ENCODE measurements around the gene FZR1. TPM values are rescaled to one million over a fixed set of nuclear protein-coding genes. Genes with fewer than 3 reads are reported as not detected.

FZR1 gene
- total and polyA plus RNA-seq, 2 experiments from 2014 or later = 16.1 to 39.2 TPM

GRCh38 chr19:3465552-3465951 lies 40.6 kb upstream of the FZR1 start:
- H3K79me2 ChIP-seq (replicated peaks; ENCODE audit: insufficient read depth) = no peaks in the 10 kb centered on the region
- no peaks in the 10 kb centered on the region for H3K36me3 ChIP-seq (ENCODE audit: insufficient read depth)
- Mint-ChIP-seq H3K9me3 (peaks cover 29% of the 10 kb centered on the region), H3K4me3 (peak overlapping the region; percentile 63), H3K36me3 (ENCODE audit: low read depth) (peaks cover 11% of the 10 kb centered on the region; the same call in 2 of the 3 replicates), H3K27me3 (ENCODE audit: insufficient read depth, low read depth, poor library complexity) (peaks cover 51% of the 10 kb centered on the region), H3K4me1 (peaks cover 7% of the 10 kb centered on the region), H3K27ac (no peak overlapping the region)
- no peak overlapping the region for H2AFZ ChIP-seq
- H3F3A ChIP-seq (replicated peaks; ENCODE audit: low read depth) = peaks cover 6% of the 10 kb centered on the region; the same call in 1 of the 2 replicates
- H3K27ac ChIP-seq (ENCODE audit: low read depth) = no peak overlapping the region
- no peak overlapping the region for H3K4me3 ChIP-seq
- TF ChIP-seq CTCF (conservative IDR thresholded peaks at IDR 0.05; ENCODE audit: low read depth in 2 of 2) (0 out of 4 replicates have a peak, but pooled peaks of 1 of the 2 experiments have one; percentile 6), STAT1 (IDR thresholded peaks at IDR 0.05; ENCODE audit: unreplicated experiment) (no peak), EZH2 (IDR thresholded peaks at IDR 0.05; ENCODE audit: low read depth, unreplicated experiment) (no peak), EZH2phosphoT487 (IDR thresholded peaks at IDR 0.05; ENCODE audit: unreplicated experiment) (no peak)
- ATAC-seq (peak; percentile 36), DNase-seq (ENCODE audit: low spot score) (peak; percentile 52)
- peaks cover 5% of the 10 kb centered on the region for H4K20me1 ChIP-seq (replicated peaks; ENCODE audit: insufficient read depth)
- peaks cover 71% of the 10 kb centered on the region for H3K27me3 ChIP-seq (ENCODE audit: insufficient read depth)
- H3K4me1 ChIP-seq (ENCODE audit: insufficient read depth) = peaks cover 16% of the 10 kb centered on the region
- peak overlapping the region; percentile 69; the same call in 1 of the 2 replicates for H3K4me2 ChIP-seq
- H3K9me2 ChIP-seq (ENCODE audit: insufficient read depth) = no peaks in the 10 kb centered on the region

- H3K36me3 ChIP-seq (ENCODE audit: insufficient read depth) = no peaks in the 10 kb centered on the region
- ATAC-seq (no peak), DNase-seq (ENCODE audit: low spot score) (no peak)
- no peak overlapping the region for H3K4me3 ChIP-seq
- peaks cover 62% of the 10 kb centered on the region for H3K27me3 ChIP-seq (ENCODE audit: insufficient read depth)
- H3F3A ChIP-seq (replicated peaks; ENCODE audit: low read depth) = peaks cover 6% of the 10 kb centered on the region; the same call in 1 of the 2 replicates
- no peaks in the 10 kb centered on the region for H3K79me2 ChIP-seq (replicated peaks; ENCODE audit: insufficient read depth)
- H3K9me2 ChIP-seq (ENCODE audit: insufficient read depth) = no peaks in the 10 kb centered on the region
- no peak overlapping the region for H3K4me3 Mint-ChIP-seq
- no peak overlapping the region for H3K27ac ChIP-seq (ENCODE audit: low read depth)
- peaks cover 7% of the 10 kb centered on the region for H3K4me1 Mint-ChIP-seq
- H3K4me2 ChIP-seq = no peak overlapping the region
- H2AFZ ChIP-seq = no peak overlapping the region
- H3K27me3 Mint-ChIP-seq (ENCODE audit: insufficient read depth, low read depth, poor library complexity) = peaks cover 44% of the 10 kb centered on the region
- H3K36me3 Mint-ChIP-seq (ENCODE audit: low read depth) = peaks cover 11% of the 10 kb centered on the region; the same call in 2 of the 3 replicates
- peaks cover 16% of the 10 kb centered on the region for H3K4me1 ChIP-seq (ENCODE audit: insufficient read depth)
- H3K27ac Mint-ChIP-seq = no peak overlapping the region
- H4K20me1 ChIP-seq (replicated peaks; ENCODE audit: insufficient read depth) = no peaks in the 10 kb centered on the region
- peaks cover 29% of the 10 kb centered on the region for H3K9me3 Mint-ChIP-seq
- TF ChIP-seq NANOG (IDR thresholded peaks at IDR 0.05; ENCODE audit: borderline replicate concordance) = no peak
- no peak for TF ChIP-seq ZNF114 (CRISPR knock-in tag; IDR thresholded peaks at IDR 0.05)
- no peak for TF ChIP-seq CTCF (conservative IDR thresholded peaks at IDR 0.05; ENCODE audit: low read depth in 2 of 2)
- TF ChIP-seq JUNB (IDR thresholded peaks at IDR 0.05; ENCODE audit: unreplicated experiment) = no peak
- TF ChIP-seq CREB1 (CRISPR knock-in tag; IDR thresholded peaks at IDR 0.05; ENCODE audit: low read depth) = no peak
- no peak for TF ChIP-seq ZNF331 (CRISPR knock-in tag; IDR thresholded peaks at IDR 0.05; ENCODE audit: low read depth)
- no peak for TF ChIP-seq POLR2AphosphoS5 (IDR thresholded peaks at IDR 0.05; ENCODE audit: low read depth)
- TF ChIP-seq ETS1 (IDR thresholded peaks at IDR 0.05) = no peak
- no peak for TF ChIP-seq STAT1 (IDR thresholded peaks at IDR 0.05; ENCODE audit: unreplicated experiment)
- TF ChIP-seq REST (IDR thresholded peaks at IDR 0.05; ENCODE audit: unreplicated experiment) = no peak
- TF ChIP-seq EZH2 (IDR thresholded peaks at IDR 0.05; ENCODE audit: low read depth, unreplicated experiment) = no peak
Measured at GRCh38 chr19:3466635-3467034, 39.5 kb upstream of the FZR1 start.
